ENCODE data around the gene LGI4.

DNA sequence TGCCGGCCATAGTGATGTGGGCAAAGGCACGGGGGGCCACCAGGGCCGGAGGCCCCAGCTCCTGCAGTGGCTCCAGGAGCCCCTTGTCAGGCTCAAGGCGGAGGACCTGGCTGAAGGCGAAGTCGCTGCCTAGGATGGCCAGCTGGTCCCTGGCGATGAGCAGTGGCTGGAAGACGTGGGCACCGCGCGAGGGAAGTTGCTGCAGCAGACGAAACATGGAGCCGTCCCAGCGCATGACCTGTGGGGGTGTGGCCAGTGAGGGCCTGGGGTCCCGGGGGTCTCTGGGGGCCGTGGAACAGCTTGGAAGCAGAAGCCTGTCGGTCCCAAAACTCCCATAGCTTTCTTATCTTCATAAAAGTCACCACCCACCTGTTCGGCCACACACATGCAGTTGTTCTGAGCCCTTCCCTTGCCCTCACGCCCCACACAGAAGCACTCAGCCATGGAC is 9.6 kb downstream of the LGI4 start:
- TF ChIP-seq, protein P1, sequence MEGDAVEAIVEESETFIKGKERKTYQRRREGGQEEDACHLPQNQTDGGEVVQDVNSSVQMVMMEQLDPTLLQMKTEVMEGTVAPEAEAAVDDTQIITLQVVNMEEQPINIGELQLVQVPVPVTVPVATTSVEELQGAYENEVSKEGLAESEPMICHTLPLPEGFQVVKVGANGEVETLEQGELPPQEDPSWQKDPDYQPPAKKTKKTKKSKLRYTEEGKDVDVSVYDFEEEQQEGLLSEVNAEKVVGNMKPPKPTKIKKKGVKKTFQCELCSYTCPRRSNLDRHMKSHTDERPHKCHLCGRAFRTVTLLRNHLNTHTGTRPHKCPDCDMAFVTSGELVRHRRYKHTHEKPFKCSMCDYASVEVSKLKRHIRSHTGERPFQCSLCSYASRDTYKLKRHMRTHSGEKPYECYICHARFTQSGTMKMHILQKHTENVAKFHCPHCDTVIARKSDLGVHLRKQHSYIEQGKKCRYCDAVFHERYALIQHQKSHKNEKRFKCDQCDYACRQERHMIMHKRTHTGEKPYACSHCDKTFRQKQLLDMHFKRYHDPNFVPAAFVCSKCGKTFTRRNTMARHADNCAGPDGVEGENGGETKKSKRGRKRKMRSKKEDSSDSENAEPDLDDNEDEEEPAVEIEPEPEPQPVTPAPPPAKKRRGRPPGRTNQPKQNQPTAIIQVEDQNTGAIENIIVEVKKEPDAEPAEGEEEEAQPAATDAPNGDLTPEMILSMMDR (conservative IDR thresholded peaks at IDR 0.05 in 1 of 2, IDR thresholded peaks at IDR 0.05 in 1 of 2; ENCODE audit: extremely low read depth in 1 of 2, insufficient read depth in 1 of 2, low read depth in 1 of 2, low read length in 2 of 2), result no peak
- no peak for TF ChIP-seq EZH2 (IDR thresholded peaks at IDR 0.05; ENCODE audit: borderline replicate concordance, low read length)
